ENCODE data around the gene ANXA1.
"Not testable (repeated sequence)": the region's sequence is repeated elsewhere in the genome, so short reads cannot be mapped to it uniquely, and the experiment has no call there.

ANXA1 gene

GRCh38 chr9:73170185-73170957, 18.7 kb downstream of the ANXA1 start:
- DNase-seq: no peak

GRCh38 chr9:73172901-73173215, 21.2 kb downstream of the ANXA1 start:
- DNase-seq: no peak

- no peak for DNase-seq
Measured at GRCh38 chr9:73173557-73174329, 22.1 kb downstream of the ANXA1 start.

DNA sequence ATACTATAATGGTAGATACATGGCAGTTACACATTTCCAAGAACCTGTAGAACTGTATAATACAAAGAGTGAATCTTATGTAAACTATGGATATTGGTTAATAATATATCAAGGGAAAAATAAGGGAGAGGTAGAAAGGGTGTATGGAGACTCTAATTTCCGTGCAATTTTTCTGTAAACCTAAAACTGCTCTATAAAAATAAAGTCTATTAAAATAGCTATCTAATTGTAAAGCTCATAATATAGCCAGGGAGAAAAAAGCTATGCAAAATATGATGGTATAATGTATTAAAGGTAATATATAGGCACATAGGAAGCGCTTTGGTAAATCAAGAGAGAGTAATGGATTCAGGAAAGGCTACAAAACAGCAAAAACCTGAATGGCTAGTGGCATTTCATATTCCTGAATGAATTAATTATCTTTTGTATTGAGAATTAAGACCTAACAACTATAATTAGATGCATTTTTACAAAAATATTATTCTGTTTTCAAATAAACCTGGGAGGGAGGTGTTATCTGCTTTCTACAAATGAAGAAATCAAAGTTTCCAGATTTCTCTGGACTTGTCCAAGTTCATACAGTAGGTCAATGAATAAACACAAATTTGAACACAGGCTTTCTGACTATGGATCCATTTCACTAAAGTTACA, 22.8 kb downstream of the ANXA1 start:
- DNase-seq: no peak

DNA sequence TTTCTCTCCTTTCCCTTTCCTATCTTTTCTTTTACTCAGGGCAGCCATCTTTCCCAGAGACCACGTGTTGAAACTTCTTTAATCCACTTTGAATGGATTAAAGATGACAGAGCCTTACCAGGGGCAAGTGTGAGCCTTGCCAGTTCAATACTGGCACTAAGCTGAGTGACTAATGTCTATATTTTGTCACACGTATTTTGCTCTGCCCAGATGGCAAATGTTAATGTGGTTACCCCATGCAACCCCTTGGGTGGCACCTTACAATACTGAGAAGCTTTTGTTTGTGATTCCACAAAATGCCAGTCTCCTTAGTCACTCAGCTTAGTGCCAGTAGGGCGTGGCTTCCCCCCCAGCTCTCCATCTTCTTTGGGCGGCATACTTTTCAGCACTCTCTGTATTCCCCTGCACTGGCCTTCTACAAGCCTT, 24.8 kb downstream of the ANXA1 start:
- no peak for DNase-seq

DNA sequence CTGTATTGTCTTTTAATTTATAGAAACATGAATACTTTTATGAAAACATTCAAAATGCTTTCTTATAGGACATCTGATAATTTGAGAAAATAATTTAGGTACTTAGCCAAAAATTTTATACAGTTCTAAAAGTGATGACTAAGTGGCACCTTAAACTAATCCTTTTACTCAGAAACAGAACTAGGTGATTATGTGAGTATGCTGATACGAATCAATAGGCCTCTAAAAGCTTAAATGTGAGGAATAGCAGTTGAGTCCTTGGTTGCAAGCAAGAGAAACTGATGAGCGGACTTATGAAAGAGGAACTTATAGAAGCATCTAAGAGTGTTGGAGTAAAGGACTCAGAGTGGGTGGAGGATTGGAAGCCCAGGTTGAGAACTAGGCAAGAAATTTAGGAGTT, 26.4 kb downstream of the ANXA1 start:
- no peak for DNase-seq

DNA sequence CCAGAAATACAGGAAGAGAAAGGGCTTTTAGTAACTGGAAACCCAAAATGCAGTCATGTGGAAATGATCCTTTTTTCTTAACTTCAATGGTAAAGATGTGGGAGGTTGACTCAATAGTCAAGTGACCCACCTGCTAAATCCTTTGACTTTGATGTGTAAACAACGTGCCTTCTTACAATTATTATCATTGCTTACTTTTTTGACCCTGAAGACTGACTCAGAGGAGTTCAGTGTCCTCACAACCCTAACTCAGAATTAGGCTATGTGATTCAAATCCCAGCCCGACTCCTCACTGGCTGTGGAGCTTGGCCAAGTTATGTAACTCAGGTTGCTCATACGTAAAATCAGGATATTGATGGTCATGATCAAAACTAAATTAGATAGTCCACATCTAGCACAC, 27.9 kb downstream of the ANXA1 start:
- no peak for DNase-seq

- no peak for DNase-seq
Measured at GRCh38 chr9:73180403-73180802, 28.7 kb downstream of the ANXA1 start.

GRCh38 chr9:73182928-73183327, 31.3 kb downstream of the ANXA1 start:
- DNase-seq: no peak

GRCh38 chr9:73183428-73183827, 31.8 kb downstream of the ANXA1 start:
- no peak for DNase-seq

DNA sequence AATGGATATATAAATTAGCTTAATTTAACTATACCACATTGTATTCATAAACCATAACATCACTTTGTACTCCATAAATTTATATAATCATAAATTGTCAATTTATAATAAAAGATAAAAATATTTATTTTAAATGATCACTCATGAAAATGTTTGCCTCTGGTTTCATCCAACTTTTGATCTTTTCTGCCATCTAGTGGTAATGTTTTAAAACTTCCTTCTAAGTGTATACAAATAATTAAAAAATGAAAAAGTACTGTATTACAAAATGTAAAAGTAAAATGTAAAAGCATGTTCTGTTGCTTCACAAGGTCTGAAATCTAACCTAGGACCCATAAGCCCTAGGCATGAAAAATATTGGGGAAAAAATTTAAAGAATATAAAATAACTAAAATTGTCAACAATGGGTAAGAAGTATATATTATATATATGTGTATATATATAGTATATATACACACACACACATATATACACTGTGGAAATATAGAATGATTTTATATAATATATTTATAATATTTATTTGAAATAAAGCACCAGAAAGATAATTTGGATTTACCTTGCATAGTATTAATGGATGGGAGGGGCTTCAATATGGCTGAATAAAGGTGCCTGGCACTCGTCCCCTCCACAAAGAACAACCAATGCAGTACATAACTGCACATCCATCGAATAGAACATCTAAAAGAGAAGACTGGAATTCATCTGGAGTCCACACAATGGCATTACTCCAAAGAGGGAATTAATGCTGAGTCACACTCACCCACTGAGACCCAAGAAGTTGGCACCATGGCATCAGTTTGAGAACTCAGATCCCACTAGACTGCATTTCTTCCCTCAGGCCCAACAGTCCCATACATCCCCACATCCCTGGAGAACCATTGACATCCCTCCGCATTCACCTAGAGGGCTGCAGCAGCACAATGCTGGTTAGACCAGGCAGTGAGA, 32.5 kb downstream of the ANXA1 start:
- DNase-seq: no peak

DNA sequence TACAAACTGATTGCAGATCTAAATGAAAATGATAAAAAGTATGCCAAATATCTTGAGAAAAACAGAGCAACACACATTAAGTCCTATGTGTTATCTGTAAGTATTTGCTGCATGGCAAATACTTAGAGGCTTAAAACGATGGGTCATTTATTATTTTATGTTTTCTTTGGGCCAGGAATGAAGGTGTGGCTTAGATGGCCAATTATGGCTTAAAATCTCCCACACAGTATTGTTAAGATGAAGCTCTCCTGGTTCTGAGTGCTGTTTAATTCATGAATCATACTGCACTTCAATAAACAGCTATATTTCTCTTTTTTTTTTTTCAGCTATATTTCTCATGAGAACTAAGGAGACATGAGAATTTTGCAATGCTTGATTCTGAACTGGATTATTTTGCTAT, 39.4 kb downstream of the ANXA1 start:
- not testable (repeated sequence) for DNase-seq

- DNase-seq: no peak
Measured at GRCh38 chr9:73194284-73194683, 42.6 kb downstream of the ANXA1 start.

DNA sequence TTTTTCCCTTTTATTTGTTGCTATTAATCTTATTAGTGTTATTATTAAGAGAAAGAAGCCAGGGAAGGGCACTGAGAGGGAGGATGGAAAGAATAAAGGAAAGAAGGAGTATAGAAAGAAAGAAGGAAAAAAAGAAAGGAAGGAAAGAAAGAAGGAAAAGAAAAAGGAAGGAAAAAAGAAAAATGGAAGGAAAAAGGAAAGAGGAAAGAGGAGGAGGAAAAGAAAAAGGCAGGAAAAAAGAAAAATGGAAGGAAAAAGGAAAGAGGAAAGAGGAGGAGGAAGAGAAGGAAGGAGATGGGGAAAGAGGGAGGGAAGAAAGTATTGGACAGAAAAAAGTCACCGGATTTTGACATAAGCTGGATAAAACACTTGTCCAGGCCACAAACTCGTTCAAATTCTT, 47.8 kb downstream of the ANXA1 start:
- DNase-seq: no peak

GRCh38 chr9:73199886-73200285, 48.2 kb downstream of the ANXA1 start:
- DNase-seq: no peak

GRCh38 chr9:73200694-73201452, 49.2 kb downstream of the ANXA1 start:
- DNase-seq: peak; percentile 86

GRCh38 chr9:73202980-73203379, 51.3 kb downstream of the ANXA1 start:
- DNase-seq: no peak

GRCh38 chr9:73204936-73205335, 53.3 kb downstream of the ANXA1 start:
- DNase-seq: no peak

DNA sequence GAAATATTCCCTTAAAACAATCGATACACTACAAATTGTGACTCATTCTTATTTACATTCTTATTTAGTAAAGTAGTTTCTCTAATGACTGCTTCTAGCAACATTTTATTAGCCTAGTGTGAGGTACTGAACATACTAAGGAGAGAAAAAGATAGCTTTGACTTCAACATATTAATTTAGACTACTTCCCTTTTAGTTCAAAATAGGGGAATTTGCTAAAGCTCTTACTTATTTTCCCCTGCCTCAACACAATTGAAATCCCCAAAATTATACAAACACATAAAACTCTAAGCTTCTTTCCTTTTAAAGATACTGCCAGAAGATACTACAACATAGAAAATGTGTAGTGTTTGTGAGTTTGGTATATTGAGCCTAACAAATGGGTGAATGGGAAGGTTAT, 55.2 kb downstream of the ANXA1 start:
- DNase-seq: no peak

GRCh38 chr9:73210886-73211666, 59.4 kb downstream of the ANXA1 start:
- no peak for DNase-seq

DNA sequence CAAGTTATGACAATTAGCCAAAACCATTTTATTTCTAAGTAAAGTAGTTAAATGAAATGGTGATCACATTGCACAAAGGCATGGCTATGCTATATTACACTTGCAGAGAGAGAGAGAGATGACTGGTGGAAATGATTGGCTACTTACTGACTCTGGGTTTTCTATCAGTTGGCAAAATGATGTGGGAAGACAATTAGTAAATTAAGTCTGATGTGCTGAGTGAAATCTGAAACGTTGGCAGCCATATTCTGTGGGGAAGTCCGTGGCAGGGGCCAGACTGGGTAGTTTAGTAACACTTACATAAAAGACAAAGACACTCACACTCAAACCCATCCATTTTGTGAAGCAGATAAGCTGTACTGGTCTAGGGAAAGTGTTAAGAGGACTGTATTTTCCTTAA, 61.6 kb downstream of the ANXA1 start:
- no peak for DNase-seq
